ENCODE measurements around the gene CHI3L2.

GRCh38 chr1:111211921-111212320 is 15.6 kb upstream of the CHI3L2 start:
- TF ChIP-seq, protein P1, sequence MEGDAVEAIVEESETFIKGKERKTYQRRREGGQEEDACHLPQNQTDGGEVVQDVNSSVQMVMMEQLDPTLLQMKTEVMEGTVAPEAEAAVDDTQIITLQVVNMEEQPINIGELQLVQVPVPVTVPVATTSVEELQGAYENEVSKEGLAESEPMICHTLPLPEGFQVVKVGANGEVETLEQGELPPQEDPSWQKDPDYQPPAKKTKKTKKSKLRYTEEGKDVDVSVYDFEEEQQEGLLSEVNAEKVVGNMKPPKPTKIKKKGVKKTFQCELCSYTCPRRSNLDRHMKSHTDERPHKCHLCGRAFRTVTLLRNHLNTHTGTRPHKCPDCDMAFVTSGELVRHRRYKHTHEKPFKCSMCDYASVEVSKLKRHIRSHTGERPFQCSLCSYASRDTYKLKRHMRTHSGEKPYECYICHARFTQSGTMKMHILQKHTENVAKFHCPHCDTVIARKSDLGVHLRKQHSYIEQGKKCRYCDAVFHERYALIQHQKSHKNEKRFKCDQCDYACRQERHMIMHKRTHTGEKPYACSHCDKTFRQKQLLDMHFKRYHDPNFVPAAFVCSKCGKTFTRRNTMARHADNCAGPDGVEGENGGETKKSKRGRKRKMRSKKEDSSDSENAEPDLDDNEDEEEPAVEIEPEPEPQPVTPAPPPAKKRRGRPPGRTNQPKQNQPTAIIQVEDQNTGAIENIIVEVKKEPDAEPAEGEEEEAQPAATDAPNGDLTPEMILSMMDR (IDR thresholded peaks at IDR 0.05): no peak
- TF ChIP-seq, protein P2, sequence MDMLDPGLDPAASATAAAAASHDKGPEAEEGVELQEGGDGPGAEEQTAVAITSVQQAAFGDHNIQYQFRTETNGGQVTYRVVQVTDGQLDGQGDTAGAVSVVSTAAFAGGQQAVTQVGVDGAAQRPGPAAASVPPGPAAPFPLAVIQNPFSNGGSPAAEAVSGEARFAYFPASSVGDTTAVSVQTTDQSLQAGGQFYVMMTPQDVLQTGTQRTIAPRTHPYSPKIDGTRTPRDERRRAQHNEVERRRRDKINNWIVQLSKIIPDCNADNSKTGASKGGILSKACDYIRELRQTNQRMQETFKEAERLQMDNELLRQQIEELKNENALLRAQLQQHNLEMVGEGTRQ (IDR thresholded peaks at IDR 0.05): no peak
- TF ChIP-seq POLR2A (IDR thresholded peaks at IDR 0.05; ENCODE audit: low read length) (no peak), FOSB (CRISPR knock-in tag; IDR thresholded peaks at IDR 0.05) (no peak), JUNB (IDR thresholded peaks at IDR 0.05) (no peak), ZC3H11A (IDR thresholded peaks at IDR 0.05) (no peak), RAD21 (conservative IDR thresholded peaks at IDR 0.05 in 1 of 2, IDR thresholded peaks at IDR 0.05 in 1 of 2) (no peak), POLR2AphosphoS2 (conservative IDR thresholded peaks at IDR 0.05; ENCODE audit: low read length) (no peak), RFX5 (IDR thresholded peaks at IDR 0.05) (no peak), PBX3 (IDR thresholded peaks at IDR 0.05) (no peak), ELK1 (IDR thresholded peaks at IDR 0.05; ENCODE audit: low read depth, low read length) (no peak)

Data from A549 (cell line).